ENCODE measurements around the gene TSPAN33.

DNA sequence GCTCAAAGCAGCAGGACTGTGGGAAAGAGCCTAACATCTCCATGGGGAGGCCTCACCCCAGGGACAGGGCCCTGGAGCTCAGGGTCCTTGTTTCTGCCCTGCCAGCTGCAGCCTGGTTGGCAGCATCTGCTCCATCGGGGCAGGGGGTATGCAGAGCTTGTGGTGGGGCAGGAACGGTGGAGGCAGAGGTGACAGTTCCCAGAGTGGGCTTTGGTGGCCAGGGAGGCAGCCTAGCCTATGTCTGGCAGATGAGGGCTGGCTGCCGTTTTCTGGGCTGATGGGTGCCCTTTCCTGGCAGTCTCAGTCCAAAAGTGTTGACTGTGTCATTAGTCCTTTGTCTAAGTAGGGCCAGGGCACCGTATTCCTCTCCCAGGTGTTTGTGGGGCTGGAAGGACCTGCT, 68.1 kb downstream of the TSPAN33 start:
- TF ChIP-seq CTCF (IDR thresholded peaks at IDR 0.05; ENCODE audit: borderline replicate concordance, extremely low read depth, low read length, poor library complexity, severe bottlenecking) (no peak), EZH2 (IDR thresholded peaks at IDR 0.05; ENCODE audit: borderline replicate concordance, low read depth, low read length, severe bottlenecking) (no peak)
